ENCODE results near the gene GPR119.

DNA sequence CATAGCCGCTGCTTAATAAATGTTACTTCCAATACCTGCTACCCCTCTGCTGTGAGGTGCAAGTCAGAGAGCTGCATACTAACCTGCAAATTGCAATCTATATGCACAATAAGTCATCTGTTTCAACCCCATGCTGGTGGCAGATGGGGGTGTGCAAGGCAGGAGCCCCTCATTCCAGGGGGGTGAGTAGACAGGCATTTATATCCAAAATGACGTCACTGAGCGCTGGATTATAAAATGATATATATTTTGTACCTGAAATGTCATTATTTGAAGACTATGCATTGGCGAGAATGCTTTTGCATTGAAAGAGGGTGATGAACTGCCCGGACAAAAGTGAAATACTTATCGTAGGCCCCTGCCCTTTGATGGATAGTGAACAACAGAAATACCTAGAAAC lies 41.1 kb upstream of the GPR119 start:
- TF ChIP-seq CTCF (conservative IDR thresholded peaks at IDR 0.05; ENCODE audit: low read length): no peak
- no peak for TF ChIP-seq EZH2phosphoT487 (IDR thresholded peaks at IDR 0.05; ENCODE audit: borderline replicate concordance)

All from Loucy (cell line).